ACC112 (cell line): Measurements from ENCODE around the gene TXLNG.
A peak's percentile ranks its signal among the peaks of the same experiment; 100 is the strongest.

Experiments used
- H2AFZ ChIP-seq: fragments of 200-600 bp; sonication (generic); one replicate; pipeline ENCODE4 v1.6.0; 2017; ENCODE audit warnings: antibody characterized with exemption, low read length; ENCODE audit not compliant: unreplicated experiment
- H3K27ac ChIP-seq: fragments of 200-600 bp; sonication (generic); 2 replicates; pipeline ENCODE4 v1.5.1; 2014; ENCODE audit warnings: low read depth, mild to moderate bottlenecking, antibody characterized with exemption, low read length, moderate library complexity
- H3K27me3 ChIP-seq: fragments of 200-600 bp; sonication (generic); 2 replicates; pipeline ENCODE4 v1.6.1; 2014; ENCODE audit warnings: mild to moderate bottlenecking, antibody characterized with exemption, low read length, moderate library complexity, mixed read lengths; ENCODE audit not compliant: insufficient read depth
- H3K36me3 ChIP-seq: fragments of 200-600 bp; sonication (generic); 2 replicates; pipeline ENCODE4 v1.6.1; 2016; ENCODE audit warnings: mild to moderate bottlenecking, antibody characterized with exemption, low read length, moderate library complexity, mixed read lengths; ENCODE audit not compliant: insufficient read depth
- H3K4me1 ChIP-seq: fragments of 200-600 bp; sonication (generic); one replicate; pipeline ENCODE4 v1.6.1; 2016; ENCODE audit warnings: low read length, mixed read lengths; ENCODE audit not compliant: insufficient read depth, unreplicated experiment, control insufficient read depth
- H3K4me3 ChIP-seq: fragments of 200-600 bp; sonication (generic); 2 replicates; pipeline ENCODE4 v1.5.1; 2014; ENCODE audit warnings: mild to moderate bottlenecking, low read depth, low read length
- H3K79me2 ChIP-seq: fragments of 200-600 bp; sonication (generic); one replicate; pipeline ENCODE4 v1.6.0; 2016; ENCODE audit warnings: low read length; ENCODE audit not compliant: control insufficient read depth, unreplicated experiment, insufficient read depth

Gene TXLNG

GRCh38 chrX:16785247-16786138, 773 bp upstream of the TXLNG start:
- Histone ChIP-seq H3K36me3 (no peaks in the 10 kb centered on the region), H3K79me2 (peaks cover 37% of the 10 kb centered on the region), H3K27me3 (no peaks in the 10 kb centered on the region), H3K4me3 (peak overlapping the region; percentile 94), H3K4me1 (peaks cover 11% of the 10 kb centered on the region), H2AFZ (peak overlapping the region; percentile 95), H3K27ac (no peak overlapping the region)

- Histone ChIP-seq H2AFZ (no peak overlapping the region), H3K4me3 (peak overlapping the region; percentile 94), H3K79me2 (peaks cover 49% of the 10 kb centered on the region), H3K27ac (peak overlapping the region; percentile 79; the same call in 1 of the 2 replicates), H3K27me3 (no peaks in the 10 kb centered on the region), H3K36me3 (peaks cover 4% of the 10 kb centered on the region; the same call in 1 of the 2 replicates), H3K4me1 (peaks cover 11% of the 10 kb centered on the region)
Observed at GRCh38 chrX:16786791-16787735, 797 bp downstream of the TXLNG start.

GRCh38 chrX:16788477-16788876, 2.2 kb downstream of the TXLNG start:
- peaks cover 11% of the 10 kb centered on the region for H3K4me1 ChIP-seq
- H3K27me3 ChIP-seq: no peaks in the 10 kb centered on the region
- 0 out of 2 replicates have a peak overlapping the region, but pooled peaks have one; percentile 79 for H3K27ac ChIP-seq
- H3K4me3 ChIP-seq: peak overlapping the region; percentile 94; the same call in 1 of the 2 replicates
- H3K36me3 ChIP-seq: peaks cover 4% of the 10 kb centered on the region; the same call in 1 of the 2 replicates
- H2AFZ ChIP-seq: no peak overlapping the region
- peaks cover 55% of the 10 kb centered on the region for H3K79me2 ChIP-seq

GRCh38 chrX:16796298-16796697, 10.0 kb downstream of the TXLNG start:
- Histone ChIP-seq H3K27ac (no peak overlapping the region), H3K79me2 (peaks cover 25% of the 10 kb centered on the region), H3K36me3 (peaks cover 10% of the 10 kb centered on the region; the same call in 1 of the 2 replicates), H2AFZ (no peak overlapping the region), H3K27me3 (no peaks in the 10 kb centered on the region), H3K4me3 (no peak overlapping the region), H3K4me1 (peaks cover 5% of the 10 kb centered on the region)

GRCh38 chrX:16797358-16797757, 11.1 kb downstream of the TXLNG start:
- peaks cover 5% of the 10 kb centered on the region for H3K4me1 ChIP-seq
- no peak overlapping the region for H3K4me3 ChIP-seq
- H3K79me2 ChIP-seq: peaks cover 21% of the 10 kb centered on the region
- H3K36me3 ChIP-seq: peaks cover 6% of the 10 kb centered on the region; the same call in 1 of the 2 replicates
- no peaks in the 10 kb centered on the region for H3K27me3 ChIP-seq
- no peak overlapping the region for H2AFZ ChIP-seq
- H3K27ac ChIP-seq: peak overlapping the region; percentile 63

GRCh38 chrX:16797841-16798240, 11.6 kb downstream of the TXLNG start:
- H3K27ac ChIP-seq: peak overlapping the region; percentile 63
- no peak overlapping the region for H3K4me3 ChIP-seq
- H3K79me2 ChIP-seq: peaks cover 19% of the 10 kb centered on the region
- H3K27me3 ChIP-seq: no peaks in the 10 kb centered on the region
- H2AFZ ChIP-seq: no peak overlapping the region
- peaks cover 5% of the 10 kb centered on the region for H3K4me1 ChIP-seq
- peaks cover 6% of the 10 kb centered on the region; the same call in 1 of the 2 replicates for H3K36me3 ChIP-seq

GRCh38 chrX:16804923-16805464, 18.7 kb downstream of the TXLNG start:
- no peaks in the 10 kb centered on the region for H3K36me3 ChIP-seq
- H3K79me2 ChIP-seq: peaks cover 47% of the 10 kb centered on the region
- no peaks in the 10 kb centered on the region for H3K27me3 ChIP-seq
- no peak overlapping the region for H3K27ac ChIP-seq
- H2AFZ ChIP-seq: no peak overlapping the region
- peaks cover 17% of the 10 kb centered on the region for H3K4me1 ChIP-seq
- H3K4me3 ChIP-seq: no peak overlapping the region

- peaks cover 53% of the 10 kb centered on the region for H3K79me2 ChIP-seq
Observed at GRCh38 chrX:16807548-16807947, 21.3 kb downstream of the TXLNG start.

GRCh38 chrX:16807976-16808542, 21.8 kb downstream of the TXLNG start:
- 0 out of 2 replicates have a peak, but pooled peaks cover 4% of the 10 kb centered on the region for H3K36me3 ChIP-seq
- H3K27me3 ChIP-seq: no peaks in the 10 kb centered on the region
- H3K27ac ChIP-seq: peak overlapping the region; percentile 67
- H3K79me2 ChIP-seq: peaks cover 53% of the 10 kb centered on the region
- H2AFZ ChIP-seq: no peak overlapping the region
- H3K4me3 ChIP-seq: peak overlapping the region; percentile 83
- peaks cover 17% of the 10 kb centered on the region for H3K4me1 ChIP-seq

More at GRCh38 chrX:16807548-16807947, 21.3 kb downstream of the TXLNG start:
- H3K36me3 ChIP-seq: no peaks in the 10 kb centered on the region
- H2AFZ ChIP-seq: no peak overlapping the region
- H3K27me3 ChIP-seq: no peaks in the 10 kb centered on the region
- peak overlapping the region; percentile 83 for H3K4me3 ChIP-seq
- peaks cover 17% of the 10 kb centered on the region for H3K4me1 ChIP-seq
- peak overlapping the region; percentile 67 for H3K27ac ChIP-seq

GRCh38 chrX:16814597-16814996, 28.3 kb downstream of the TXLNG start:
- H3K79me2 ChIP-seq: peaks cover 19% of the 10 kb centered on the region
- no peaks in the 10 kb centered on the region for H3K4me1 ChIP-seq
- no peak overlapping the region for H2AFZ ChIP-seq
- no peaks in the 10 kb centered on the region for H3K27me3 ChIP-seq
- H3K4me3 ChIP-seq: no peak overlapping the region
- 0 out of 2 replicates have a peak, but pooled peaks cover 4% of the 10 kb centered on the region for H3K36me3 ChIP-seq
- H3K27ac ChIP-seq: no peak overlapping the region
